ENCODE results near the gene SRBD1. TPM values are rescaled to one million over a fixed set of nuclear protein-coding genes. Genes with fewer than 3 reads are reported as not detected.

The SRBD1 gene
- total and polyA plus RNA-seq, 12 donors: 2.5 to 13.5 (median 10.0) TPM

- intact Hi-C loops (cut with DNase I): no loop called here
These were observed 237.5 kb downstream of the SRBD1 start for GRCh38 chr2:45373534-45373933.

GRCh38 chr2:45370369-45370768, 240.7 kb downstream of the SRBD1 start:
- no peak overlapping the region for H3K4me3 ChIP-seq
- no peaks in the 10 kb centered on the region for H3K4me1 ChIP-seq
- H3K27ac ChIP-seq: no peak overlapping the region
- TF ChIP-seq CTCF (IDR thresholded peaks at IDR 0.05): no peak
- ATAC-seq: no peak
- intact Hi-C loops (cut with DNase I): no loop called here
- no peaks in the 10 kb centered on the region for H3K27me3 ChIP-seq
- 79 to 82% methylated on average over 2 of the region's 2 CpGs for WGBS, 2 donors
- no peak for DNase-seq
- no peaks in the 10 kb centered on the region for H3K36me3 ChIP-seq
- H3K9me3 ChIP-seq: no peaks in the 10 kb centered on the region

More at GRCh38 chr2:45373534-45373933, 237.5 kb downstream of the SRBD1 start:
- no peak overlapping the region for H3K4me3 ChIP-seq
- no peak for DNase-seq
- no peak for TF ChIP-seq CTCF (IDR thresholded peaks at IDR 0.05)
- no peaks in the 10 kb centered on the region for H3K36me3 ChIP-seq
- H3K4me1 ChIP-seq: no peaks in the 10 kb centered on the region
- no peak overlapping the region for H3K27ac ChIP-seq
- ATAC-seq: no peak
- no peaks in the 10 kb centered on the region for H3K27me3 ChIP-seq
- whole genome bisulfite sequencing, 2 donors: 85 to 95% methylated on average over 2 of the region's 2 CpGs
- peaks cover 0 to 17% (median 0%) of the 10 kb centered on the region in 11 donors for H3K9me3 ChIP-seq

GRCh38 chr2:45368792-45369191, 242.3 kb downstream of the SRBD1 start:
- intact Hi-C loops (cut with DNase I): no loop called here
- ATAC-seq: no peak
- no peak for DNase-seq
- H3K9me3 ChIP-seq: no peaks in the 10 kb centered on the region
- no peaks in the 10 kb centered on the region for H3K4me1 ChIP-seq
- no peaks in the 10 kb centered on the region for H3K36me3 ChIP-seq
- no peak for TF ChIP-seq CTCF (IDR thresholded peaks at IDR 0.05)
- H3K27ac ChIP-seq: no peak overlapping the region
- H3K27me3 ChIP-seq: no peaks in the 10 kb centered on the region
- no peak overlapping the region for H3K4me3 ChIP-seq
- 96 to 97% methylated on average over 1 of the region's 1 CpG for WGBS, 2 donors

GRCh38 chr2:45361666-45362065, 249.4 kb downstream of the SRBD1 start:
- intact Hi-C loops (cut with DNase I): no loop called here
- TF ChIP-seq CTCF (IDR thresholded peaks at IDR 0.05): no peak
- Histone ChIP-seq H3K9me3 (no peaks in the 10 kb centered on the region), H3K36me3 (no peaks in the 10 kb centered on the region), H3K27me3 (no peaks in the 10 kb centered on the region), H3K4me3 (no peak overlapping the region), H3K27ac (no peak overlapping the region), H3K4me1 (no peaks in the 10 kb centered on the region)
- ATAC-seq: no peak
- no peak for DNase-seq
- WGBS, 2 donors: 78 to 89% methylated on average over 2 of the region's 2 CpGs

Data from heart right ventricle (tissue), 16 donors.